HepG2 (cell line): ENCODE data around the gene PROM2. TPM values are rescaled to one million over a fixed set of nuclear protein-coding genes. Genes with fewer than 3 reads are reported as not detected.

ENCODE experiments used
- ATAC-seq: fragments of 200-7000 bp; cut with Tn5 transposase; 3 replicates; pipeline ENCODE4 v1.9.1; 2020; ENCODE audit warnings: mild to moderate bottlenecking, moderate library complexity
- BruUV-seq: library from RNA; stranded (reverse); fragments of 400-500 nt; replicated peaks from 2 replicates; lab custom pipeline; 2021; lab: Mats Ljungman, UMichigan
- CTCF ChIA-PET: fragments of 300-600 bp; formaldehyde crosslinking; extraction: SDS; loops from one replicate; lab custom pipeline; 2021; ENCODE audit warnings: low total read pairs, inconsistent platforms, low intra/inter-chr PET ratio; lab: Yijun Ruan, JAX
- POLR2A ChIA-PET: fragments of 350-600 bp; sonication (Branson Sonifier 250); formaldehyde crosslinking; loops from one replicate; lab custom pipeline; 2020; ENCODE audit warnings: antibody characterized with exemption, inconsistent platforms; lab: Yijun Ruan, JAX
- DNase-seq: peaks from one replicate; pipeline ENCODE4 v3.0.0-alpha.2; 2015; ENCODE audit warnings: low spot score
- FAIRE-seq: peaks from 3 replicates; lab custom pipeline; 2011; peaks lifted over from hg19 to GRCh38; lab: Jason Lieb, UNC
- H2AFZ ChIP-seq: one replicate; pipeline ENCODE4 v1.6.1; 2011; ENCODE audit warnings: low read length, inconsistent platforms
- H3K27ac ChIP-seq: fragments of 300-600 bp; 3 replicates; pipeline ENCODE4 v1.8.0; 2011; ENCODE audit warnings: mixed run types, mild to moderate bottlenecking, mixed read lengths, low read length, inconsistent platforms; ENCODE audit not compliant: insufficient read depth; ENCODE audit errors: extremely low read length
- H3K27me3 ChIP-seq, 2 experiments: fragments of 200-600 bp in 1 of 2; 2 replicates in 1 of 2; 3 replicates in 1 of 2; pipeline versions ENCODE4 v1.6.0 to v1.8.0; 2011; ENCODE audit warnings: low read length in 2 of 2, mild to moderate bottlenecking in 2 of 2, moderate library complexity in 2 of 2, inconsistent platforms in 1 of 2; ENCODE audit not compliant: insufficient read depth in 2 of 2, control insufficient read depth in 1 of 2
- H3K36me3 ChIP-seq, 2 experiments: fragments of 200-600 bp in 1 of 2; replicated peaks in 1 of 2; 2 replicates in 1 of 2; 3 replicates in 1 of 2; pipeline versions ENCODE4 v1.5.1 to v1.8.0; 2011; ENCODE audit warnings: low read length in 2 of 2, inconsistent platforms in 1 of 2; ENCODE audit not compliant: insufficient read depth in 2 of 2, control insufficient read depth in 1 of 2
- H3K4me1 ChIP-seq: 2 replicates; pipeline ENCODE4 v1.5.1; 2012; ENCODE audit warnings: low read length, inconsistent platforms; ENCODE audit not compliant: insufficient read depth
- H3K4me2 ChIP-seq: 2 replicates; pipeline ENCODE4 v1.6.0; 2011; ENCODE audit warnings: low read depth, low read length, inconsistent platforms
- H3K4me3 ChIP-seq, 3 experiments: fragments of 200-600 bp in 1 of 3; sonication (generic), shearing (Covaris generic) in 1 of 3; replicated peaks in 1 of 3; 2 replicates each; pipeline ENCODE4 v1.5.1; 2011 to 2016; ENCODE audit warnings: low read length in 3 of 3, inconsistent platforms in 2 of 3, low read depth in 2 of 3, mild to moderate bottlenecking in 2 of 3, control low read depth in 1 of 3, mixed read lengths in 1 of 3; ENCODE audit not compliant: insufficient read depth in 1 of 3
- H3K79me2 ChIP-seq: one replicate; pipeline ENCODE4 v1.6.1; 2011; ENCODE audit warnings: low read length, inconsistent platforms; ENCODE audit not compliant: insufficient read depth
- H3K9ac ChIP-seq: 2 replicates; pipeline ENCODE4 v1.6.0; 2011; ENCODE audit warnings: mild to moderate bottlenecking, low read depth, low read length, inconsistent platforms; ENCODE audit not compliant: insufficient read depth
- H3K9me3 ChIP-seq: 2 replicates; pipeline ENCODE4 v1.5.1; 2012; ENCODE audit warnings: mild to moderate bottlenecking, low read length
- H4K20me1 ChIP-seq: 2 replicates; pipeline ENCODE4 v1.6.0; 2011; ENCODE audit warnings: inconsistent platforms, mild to moderate bottlenecking, low read length, moderate library complexity; ENCODE audit not compliant: insufficient read depth
- BCL6 ChIP-seq: IDR thresholded peaks from 2 replicates; pipeline ENCODE4 v1.6.1; 2016; ENCODE audit warnings: missing genetic modification reagents, missing compliant biosample characterization
- ZFAT ChIP-seq: sonication (generic); formaldehyde crosslinking; conservative IDR thresholded peaks from 2 replicates; pipeline ENCODE4 v1.8.1; 2023; ENCODE audit warnings: missing genetic modification reagents, inconsistent platforms
- ZFP90 ChIP-seq: sonication (generic); formaldehyde crosslinking; IDR thresholded peaks from 2 replicates; pipeline ENCODE4 v1.8.0; 2022; ENCODE audit warnings: missing genetic modification reagents, mild to moderate bottlenecking, inconsistent platforms, borderline replicate concordance
- ZNF101 ChIP-seq: sonication (generic); formaldehyde crosslinking; IDR thresholded peaks from 2 replicates; pipeline ENCODE4 v1.4.0; 2020; ENCODE audit warnings: mild to moderate bottlenecking, low read depth, missing genetic modification reagents, borderline replicate concordance
- ZNF17 ChIP-seq: sonication (generic); formaldehyde crosslinking; IDR thresholded peaks from 2 replicates; pipeline ENCODE4 v1.5.0; 2020; ENCODE audit warnings: mild to moderate bottlenecking, missing genetic modification reagents
- ZNF274 ChIP-seq: sonication (generic); formaldehyde crosslinking; IDR thresholded peaks from 2 replicates; pipeline ENCODE4 v1.5.1; 2020; ENCODE audit warnings: mild to moderate bottlenecking, missing genetic modification reagents
- ZNF670 ChIP-seq: sonication (generic); formaldehyde crosslinking; IDR thresholded peaks from 2 replicates; pipeline ENCODE4 v1.8.0; 2022; ENCODE audit warnings: mild to moderate bottlenecking, missing genetic modification reagents, borderline replicate concordance
- ZNF710 ChIP-seq: sonication (generic); formaldehyde crosslinking; IDR thresholded peaks from 2 replicates; pipeline ENCODE4 v1.5.0; 2020; ENCODE audit warnings: mild to moderate bottlenecking, missing genetic modification reagents, borderline replicate concordance
- ZSCAN12 ChIP-seq: sonication (generic); formaldehyde crosslinking; IDR thresholded peaks from 2 replicates; pipeline ENCODE4 v1.9.0; 2021; ENCODE audit warnings: mild to moderate bottlenecking, missing genetic modification reagents
- WGBS: methylation state at CpG from one replicate; pipeline ENCODE4 v1.1.6; 2017; ENCODE audit warnings: low lambda C conversion rate; 5-methylcytosine and 5-hydroxymethylcytosine counted together
- in situ Hi-C: cut with HindIII; loops from 2 replicates; pipeline ENCODE4 v1.10.0; 2017; ENCODE audit warnings: low pct_unique_long_range_greater_than_20kb; ENCODE audit not compliant: extremely low pct_ligation_motif_present
- intact Hi-C: fragments of 100-400 bp; cut with micrococcal nuclease; formaldehyde crosslinking; loops from one replicate; pipeline ENCODE4 v1.10.0; 2022; ENCODE audit not compliant: unreplicated experiment
- polyA plus RNA-seq, 8 experiments: library from polyadenylated mRNA; depleted of rRNA in 3 of 8; stranded (reverse) in 7 of 8; unstranded in 1 of 8; fragments of >200 nt; fragmentation: Illumina TruSeq in 4 of 8; extraction: Trizol in 4 of 8; gene quantifications; 2 replicates each; pipeline versions ENCODE4 v1.2.1 to v1.2.3, GENCODE V29; 2011 to 2016; ENCODE audit warnings: low read depth in 4 of 8, missing spikeins in 1 of 8, mixed read lengths in 1 of 8; ENCODE audit not compliant: insufficient read depth in 1 of 8
- total RNA-seq, 5 experiments: library from RNA; depleted of rRNA; stranded (reverse); fragments of >200 nt; fragmentation: Illumina TruSeq; extraction: Trizol; gene quantifications; 2 replicates each; pipeline ENCODE4 v1.2.3, GENCODE V29; 2016; ENCODE audit warnings: low read depth in 1 of 5
- TF ChIP-seq, protein P1 (sequence below): sonication (generic); formaldehyde crosslinking; IDR thresholded peaks from 2 replicates; pipeline ENCODE4 v1.5.1; 2020; ENCODE audit warnings: missing genetic modification reagents, mild to moderate bottlenecking, borderline replicate concordance
- TF ChIP-seq, protein P2 (sequence below): sonication (generic); formaldehyde crosslinking; IDR thresholded peaks from 2 replicates; pipeline ENCODE4 v1.4.0; 2020; ENCODE audit warnings: missing genetic modification reagents, borderline replicate concordance
- TF ChIP-seq, protein P3 (sequence below): sonication (generic); formaldehyde crosslinking; IDR thresholded peaks from 2 replicates; pipeline ENCODE4 v1.5.0; 2020; ENCODE audit warnings: missing genetic modification reagents

The PROM2 gene
- total and polyA plus RNA-seq, 2 of the 13 experiments (the other 11 are each of a cell fraction or from before 2014, with no cell fraction given): not detected

DNA sequence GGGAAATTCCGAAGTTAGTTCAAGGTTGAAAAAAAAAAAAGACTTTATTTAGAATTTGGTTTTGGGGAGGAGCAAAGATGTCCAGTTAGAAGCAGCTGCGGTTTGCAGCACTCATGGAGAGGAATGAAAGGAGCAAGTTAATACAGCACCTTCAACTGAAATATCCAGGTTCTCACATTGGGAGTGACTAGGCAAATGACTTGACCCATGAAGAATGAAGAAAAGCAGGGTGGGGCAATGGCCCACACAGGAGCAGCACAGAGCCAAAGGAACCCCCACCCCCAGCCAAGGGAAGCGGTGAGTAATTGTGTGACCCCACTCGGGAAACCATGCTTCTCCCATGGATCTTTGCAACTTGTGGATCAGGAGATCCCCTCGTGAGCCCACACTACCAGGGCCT, 34.2 kb upstream of the PROM2 start:
- POLR2A ChIA-PET: no interaction called here
- BruUV-seq: no TSS peak
- H3K9me3 ChIP-seq: peaks cover 15% of the 10 kb centered on the region

More for the DNA sequence above, 34.2 kb upstream of the PROM2 start:
- no peak for DNase-seq
- FAIRE-seq: no peak
- Histone ChIP-seq H3K4me1 (no peaks in the 10 kb centered on the region), H3K79me2 (no peaks in the 10 kb centered on the region), H3K4me2 (no peak overlapping the region), H3K4me3 (no peak overlapping the region), H3K27ac (no peak overlapping the region), H4K20me1 (no peaks in the 10 kb centered on the region), H3K27me3 (no peaks in the 10 kb centered on the region; a peak in 1 of 5 replicates), H2AFZ (no peak overlapping the region), H3K36me3 (no peaks in the 10 kb centered on the region), H3K9ac (no peak overlapping the region)
- TF ChIP-seq ZNF17 (CRISPR knock-in tag) (no peak), ZNF710 (CRISPR knock-in tag) (no peak), ZFP90 (CRISPR knock-in tag) (no peak), ZFAT (CRISPR knock-in tag) (no peak), BCL6 (no peak), ZNF101 (no peak), ZNF274 (CRISPR knock-in tag) (no peak), ZSCAN12 (CRISPR knock-in tag) (no peak), ZNF670 (CRISPR knock-in tag) (no peak)
- TF ChIP-seq, protein P1, sequence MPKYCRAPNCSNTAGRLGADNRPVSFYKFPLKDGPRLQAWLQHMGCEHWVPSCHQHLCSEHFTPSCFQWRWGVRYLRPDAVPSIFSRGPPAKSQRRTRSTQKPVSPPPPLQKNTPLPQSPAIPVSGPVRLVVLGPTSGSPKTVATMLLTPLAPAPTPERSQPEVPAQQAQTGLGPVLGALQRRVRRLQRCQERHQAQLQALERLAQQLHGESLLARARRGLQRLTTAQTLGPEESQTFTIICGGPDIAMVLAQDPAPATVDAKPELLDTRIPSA (CRISPR knock-in tag): no peak
- TF ChIP-seq, protein P2, sequence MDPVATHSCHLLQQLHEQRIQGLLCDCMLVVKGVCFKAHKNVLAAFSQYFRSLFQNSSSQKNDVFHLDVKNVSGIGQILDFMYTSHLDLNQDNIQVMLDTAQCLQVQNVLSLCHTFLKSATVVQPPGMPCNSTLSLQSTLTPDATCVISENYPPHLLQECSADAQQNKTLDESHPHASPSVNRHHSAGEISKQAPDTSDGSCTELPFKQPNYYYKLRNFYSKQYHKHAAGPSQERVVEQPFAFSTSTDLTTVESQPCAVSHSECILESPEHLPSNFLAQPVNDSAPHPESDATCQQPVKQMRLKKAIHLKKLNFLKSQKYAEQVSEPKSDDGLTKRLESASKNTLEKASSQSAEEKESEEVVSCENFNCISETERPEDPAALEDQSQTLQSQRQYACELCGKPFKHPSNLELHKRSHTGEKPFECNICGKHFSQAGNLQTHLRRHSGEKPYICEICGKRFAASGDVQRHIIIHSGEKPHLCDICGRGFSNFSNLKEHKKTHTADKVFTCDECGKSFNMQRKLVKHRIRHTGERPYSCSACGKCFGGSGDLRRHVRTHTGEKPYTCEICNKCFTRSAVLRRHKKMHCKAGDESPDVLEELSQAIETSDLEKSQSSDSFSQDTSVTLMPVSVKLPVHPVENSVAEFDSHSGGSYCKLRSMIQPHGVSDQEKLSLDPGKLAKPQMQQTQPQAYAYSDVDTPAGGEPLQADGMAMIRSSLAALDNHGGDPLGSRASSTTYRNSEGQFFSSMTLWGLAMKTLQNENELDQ (CRISPR knock-in tag): no peak
- TF ChIP-seq, protein P3, sequence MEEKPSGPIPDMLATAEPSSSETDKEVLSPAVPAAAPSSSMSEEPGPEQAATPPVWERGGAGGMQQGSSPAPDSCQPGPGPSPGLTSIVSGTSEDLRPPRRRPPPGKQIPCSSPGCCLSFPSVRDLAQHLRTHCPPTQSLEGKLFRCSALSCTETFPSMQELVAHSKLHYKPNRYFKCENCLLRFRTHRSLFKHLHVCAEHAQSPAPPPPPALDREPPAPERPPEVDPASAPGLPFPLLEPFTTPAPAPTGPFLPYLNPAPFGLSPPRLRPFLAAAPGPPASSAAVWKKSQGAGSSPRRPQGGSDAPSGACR (CRISPR knock-in tag): no peak
- no peak for ATAC-seq
- intact Hi-C loops (no loop called here), in situ Hi-C loops (no loop called here)
- WGBS: 31% methylated on average over 5 of the region's 5 CpGs
- CTCF ChIA-PET: no interaction called here
